NCI-H82 (cell line): ENCODE results near the gene A2ML1.
A peak's percentile ranks its signal among the peaks of the same experiment; 100 is the strongest.
"Not testable (repeated sequence)": the region's sequence is repeated elsewhere in the genome, so short reads cannot be mapped to it uniquely, and the experiment has no call there.

Source experiments
- DNase-seq: peaks from one replicate; lab custom pipeline; 2025; lab: John Stamatoyannopoulos, UW

Gene A2ML1

GRCh38 chr12:8822298-8822697 is at the start of gene A2ML1:
Gene A2ML1, plus strand, starts transcription at chr12:8822621. Its CDS starts 31 bp downstream, at chr12:8822652.
- no peak for DNase-seq

GRCh38 chr12:8773461-8773860 is 49.0 kb upstream of the A2ML1 start:
- no peak for DNase-seq

- DNase-seq, result no peak
Measured at GRCh38 chr12:8779281-8779680, 43.1 kb upstream of the A2ML1 start.

- DNase-seq, result no peak
Measured at GRCh38 chr12:8779862-8780261, 42.6 kb upstream of the A2ML1 start.

GRCh38 chr12:8780389-8780788 is 42.0 kb upstream of the A2ML1 start:
- peak; percentile 40 for DNase-seq

GRCh38 chr12:8781381-8782127 is 40.9 kb upstream of the A2ML1 start:
- DNase-seq, result no peak

- peak; percentile 37 for DNase-seq
Measured at GRCh38 chr12:8784290-8784888, 38.0 kb upstream of the A2ML1 start.

- DNase-seq, result no peak
Measured at GRCh38 chr12:8785499-8785898, 36.9 kb upstream of the A2ML1 start.

- DNase-seq, result not testable (repeated sequence)
Measured at GRCh38 chr12:8787206-8787605, 35.2 kb upstream of the A2ML1 start.

- not testable (repeated sequence) for DNase-seq
Measured at GRCh38 chr12:8788706-8789105, 33.7 kb upstream of the A2ML1 start.

- DNase-seq, result not testable (repeated sequence)
Measured at GRCh38 chr12:8789341-8790013, 32.9 kb upstream of the A2ML1 start.

GRCh38 chr12:8793226-8793625 is 29.2 kb upstream of the A2ML1 start:
- not testable (repeated sequence) for DNase-seq

GRCh38 chr12:8794611-8795010 is 27.8 kb upstream of the A2ML1 start:
- DNase-seq, result not testable (repeated sequence)

GRCh38 chr12:8796831-8797626 is 25.4 kb upstream of the A2ML1 start:
- no peak for DNase-seq

GRCh38 chr12:8801213-8801612 is 21.2 kb upstream of the A2ML1 start:
- not testable (repeated sequence) for DNase-seq

GRCh38 chr12:8804833-8805232 is 17.6 kb upstream of the A2ML1 start:
- DNase-seq, result not testable (repeated sequence)

- not testable (repeated sequence) for DNase-seq
Measured at GRCh38 chr12:8805487-8805886, 16.9 kb upstream of the A2ML1 start.

- DNase-seq, result peak; percentile 15
Measured at GRCh38 chr12:8807084-8807483, 15.3 kb upstream of the A2ML1 start.

GRCh38 chr12:8810112-8810511 is 12.3 kb upstream of the A2ML1 start:
- not testable (repeated sequence) for DNase-seq

GRCh38 chr12:8813572-8814357 is 8.7 kb upstream of the A2ML1 start:
- no peak for DNase-seq

GRCh38 chr12:8816448-8817050 is 5.9 kb upstream of the A2ML1 start:
- no peak for DNase-seq
